HepG2 (cell line): ENCODE results near the gene NAB2. TPM values are rescaled to one million over a fixed set of nuclear protein-coding genes. Genes with fewer than 3 reads are reported as not detected.

ENCODE experiments used
- ATAC-seq: fragments of 200-7000 bp; cut with Tn5 transposase; 3 replicates; pipeline ENCODE4 v1.9.1; 2020; ENCODE audit warnings: mild to moderate bottlenecking, moderate library complexity
- BruUV-seq: library from RNA; stranded (reverse); fragments of 400-500 nt; replicated peaks from 2 replicates; lab custom pipeline; 2021; lab: Mats Ljungman, UMichigan
- CTCF ChIA-PET: fragments of 300-600 bp; formaldehyde crosslinking; extraction: SDS; loops from one replicate; lab custom pipeline; 2021; ENCODE audit warnings: low total read pairs, inconsistent platforms, low intra/inter-chr PET ratio; lab: Yijun Ruan, JAX
- POLR2A ChIA-PET: fragments of 350-600 bp; sonication (Branson Sonifier 250); formaldehyde crosslinking; loops from one replicate; lab custom pipeline; 2020; ENCODE audit warnings: antibody characterized with exemption, inconsistent platforms; lab: Yijun Ruan, JAX
- DNase-seq: peaks from one replicate; pipeline ENCODE4 v3.0.0-alpha.2; 2015; ENCODE audit warnings: low spot score
- FAIRE-seq: peaks from 3 replicates; lab custom pipeline; 2011; peaks lifted over from hg19 to GRCh38; lab: Jason Lieb, UNC
- H2AFZ ChIP-seq: one replicate; pipeline ENCODE4 v1.6.1; 2011; ENCODE audit warnings: low read length, inconsistent platforms
- H3K27ac ChIP-seq: fragments of 300-600 bp; 3 replicates; pipeline ENCODE4 v1.8.0; 2011; ENCODE audit warnings: mixed run types, mild to moderate bottlenecking, mixed read lengths, low read length, inconsistent platforms; ENCODE audit not compliant: insufficient read depth; ENCODE audit errors: extremely low read length
- H3K27me3 ChIP-seq, 2 experiments: fragments of 200-600 bp in 1 of 2; 2 replicates in 1 of 2; 3 replicates in 1 of 2; pipeline versions ENCODE4 v1.6.0 to v1.8.0; 2011; ENCODE audit warnings: low read length in 2 of 2, mild to moderate bottlenecking in 2 of 2, moderate library complexity in 2 of 2, inconsistent platforms in 1 of 2; ENCODE audit not compliant: insufficient read depth in 2 of 2, control insufficient read depth in 1 of 2
- H3K36me3 ChIP-seq, 2 experiments: fragments of 200-600 bp in 1 of 2; replicated peaks in 1 of 2; 2 replicates in 1 of 2; 3 replicates in 1 of 2; pipeline versions ENCODE4 v1.5.1 to v1.8.0; 2011; ENCODE audit warnings: low read length in 2 of 2, inconsistent platforms in 1 of 2; ENCODE audit not compliant: insufficient read depth in 2 of 2, control insufficient read depth in 1 of 2
- H3K4me1 ChIP-seq: 2 replicates; pipeline ENCODE4 v1.5.1; 2012; ENCODE audit warnings: low read length, inconsistent platforms; ENCODE audit not compliant: insufficient read depth
- H3K4me2 ChIP-seq: 2 replicates; pipeline ENCODE4 v1.6.0; 2011; ENCODE audit warnings: low read depth, low read length, inconsistent platforms
- H3K4me3 ChIP-seq, 3 experiments: fragments of 200-600 bp in 1 of 3; sonication (generic), shearing (Covaris generic) in 1 of 3; replicated peaks in 1 of 3; 2 replicates each; pipeline ENCODE4 v1.5.1; 2011 to 2016; ENCODE audit warnings: low read length in 3 of 3, inconsistent platforms in 2 of 3, low read depth in 2 of 3, mild to moderate bottlenecking in 2 of 3, control low read depth in 1 of 3, mixed read lengths in 1 of 3; ENCODE audit not compliant: insufficient read depth in 1 of 3
- H3K79me2 ChIP-seq: one replicate; pipeline ENCODE4 v1.6.1; 2011; ENCODE audit warnings: low read length, inconsistent platforms; ENCODE audit not compliant: insufficient read depth
- H3K9ac ChIP-seq: 2 replicates; pipeline ENCODE4 v1.6.0; 2011; ENCODE audit warnings: mild to moderate bottlenecking, low read depth, low read length, inconsistent platforms; ENCODE audit not compliant: insufficient read depth
- H3K9me3 ChIP-seq: 2 replicates; pipeline ENCODE4 v1.5.1; 2012; ENCODE audit warnings: mild to moderate bottlenecking, low read length
- H4K20me1 ChIP-seq: 2 replicates; pipeline ENCODE4 v1.6.0; 2011; ENCODE audit warnings: inconsistent platforms, mild to moderate bottlenecking, low read length, moderate library complexity; ENCODE audit not compliant: insufficient read depth
- LBX2 ChIP-seq: sonication (generic); formaldehyde crosslinking; IDR thresholded peaks from 2 replicates; pipeline ENCODE4 v1.5.0; 2020; ENCODE audit warnings: missing genetic modification reagents, mild to moderate bottlenecking, borderline replicate concordance
- MED13 ChIP-seq: sonication (generic); formaldehyde crosslinking; IDR thresholded peaks from 2 replicates; pipeline ENCODE4 v1.5.0; 2020; ENCODE audit warnings: missing genetic modification reagents
- POLR2AphosphoS5 ChIP-seq: IDR thresholded peaks from 2 replicates; pipeline ENCODE4 v1.6.1; 2012; ENCODE audit warnings: low read depth, low read length
- ZBTB2 ChIP-seq: sonication (generic); formaldehyde crosslinking; IDR thresholded peaks from 2 replicates; pipeline ENCODE4 v1.8.0; 2022; ENCODE audit warnings: low read depth, missing genetic modification reagents
- ZNF629 ChIP-seq: sonication (generic); formaldehyde crosslinking; conservative IDR thresholded peaks from 2 replicates; pipeline ENCODE4 v1.5.0; 2020; ENCODE audit warnings: missing genetic modification reagents
- WGBS: methylation state at CpG from one replicate; pipeline ENCODE4 v1.1.6; 2017; ENCODE audit warnings: low lambda C conversion rate; 5-methylcytosine and 5-hydroxymethylcytosine counted together
- in situ Hi-C: cut with HindIII; loops from 2 replicates; pipeline ENCODE4 v1.10.0; 2017; ENCODE audit warnings: low pct_unique_long_range_greater_than_20kb; ENCODE audit not compliant: extremely low pct_ligation_motif_present
- intact Hi-C: fragments of 100-400 bp; cut with micrococcal nuclease; formaldehyde crosslinking; loops from one replicate; pipeline ENCODE4 v1.10.0; 2022; ENCODE audit not compliant: unreplicated experiment
- polyA plus RNA-seq, 8 experiments: library from polyadenylated mRNA; depleted of rRNA in 3 of 8; stranded (reverse) in 7 of 8; unstranded in 1 of 8; fragments of >200 nt; fragmentation: Illumina TruSeq in 4 of 8; extraction: Trizol in 4 of 8; gene quantifications; 2 replicates each; pipeline versions ENCODE4 v1.2.1 to v1.2.3, GENCODE V29; 2011 to 2016; ENCODE audit warnings: low read depth in 4 of 8, missing spikeins in 1 of 8, mixed read lengths in 1 of 8; ENCODE audit not compliant: insufficient read depth in 1 of 8
- total RNA-seq, 5 experiments: library from RNA; depleted of rRNA; stranded (reverse); fragments of >200 nt; fragmentation: Illumina TruSeq; extraction: Trizol; gene quantifications; 2 replicates each; pipeline ENCODE4 v1.2.3, GENCODE V29; 2016; ENCODE audit warnings: low read depth in 1 of 5

The NAB2 gene
- total and polyA plus RNA-seq, 2 of the 13 experiments (the other 11 are each of a cell fraction or from before 2014, with no cell fraction given) = 11.7 to 12.9 TPM

- no peak overlapping the region for H2AFZ ChIP-seq
- TF ChIP-seq LBX2 (CRISPR knock-in tag) (no peak), MED13 (no peak)
- no peak for DNase-seq
- no peak overlapping the region for H3K4me3 ChIP-seq
- H3K4me2 ChIP-seq = no peak overlapping the region
- FAIRE-seq = no peak
- peaks cover 43% of the 10 kb centered on the region for H3K4me1 ChIP-seq
- H3K9me3 ChIP-seq = no peaks in the 10 kb centered on the region
- ATAC-seq = no peak
- WGBS = 98% methylated on average over 3 of the region's 7 CpGs
- no TSS peak for BruUV-seq
- no peaks in the 10 kb centered on the region; a peak in 1 of 5 replicates for H3K27me3 ChIP-seq
- no peaks in the 10 kb centered on the region for H3K79me2 ChIP-seq
- ChIA-PET CTCF (no interaction called here), POLR2A (interaction anchor here (1.4 to 5.9 kb wide), 3 partner anchors 10 to 19 kb away, joined by 3 to 184 read pairs (median 3); partner anchors contain the start of gene NAB2)
- H3K9ac ChIP-seq = no peak overlapping the region
- H3K36me3 ChIP-seq = peaks cover 11 to 16% of the 10 kb centered on the region in 2 experiments; a peak in 4 of 5 replicates
- intact Hi-C loops (no loop called here), in situ Hi-C loops (no loop called here)
- no peak overlapping the region for H3K27ac ChIP-seq
- no peaks in the 10 kb centered on the region for H4K20me1 ChIP-seq
Observed at GRCh38 chr12:57107456-57108155, 18.7 kb downstream of the NAB2 start.

- H2AFZ ChIP-seq = no peak overlapping the region
- peaks cover 46% of the 10 kb centered on the region for H3K4me1 ChIP-seq
- BruUV-seq = no TSS peak
- TF ChIP-seq ZNF629 (peak; percentile 81), POLR2AphosphoS5 (no peak), ZBTB2 (CRISPR knock-in tag) (no peak)
- H3K4me3 ChIP-seq = peak overlapping the region in 2 of 3 experiments; percentile 72 to 91; a peak in 4 of 6 replicates
- ATAC-seq (no peak), DNase-seq (no peak), FAIRE-seq (no peak)
- in situ Hi-C loops (loop anchor here (5.0 kb wide), 2 partner anchors 37 to 102 kb away; partner anchors contain the start of gene ZBTB39), intact Hi-C loops (loop anchor here (2.0 kb wide), 1 partner anchor 21 kb away; the partner anchor contains the start of gene NAB2)
- peak overlapping the region; percentile 99 for H3K4me2 ChIP-seq
- H3K9ac ChIP-seq = peak overlapping the region; percentile 83; the same call in 1 of the 2 replicates
- H3K27ac ChIP-seq = peak overlapping the region; percentile 82
- H4K20me1 ChIP-seq = no peaks in the 10 kb centered on the region
- 77% methylated on average over 7 of the region's 7 CpGs for WGBS
- no peaks in the 10 kb centered on the region for H3K9me3 ChIP-seq
- CTCF ChIA-PET = interaction anchor here (1.3 kb wide), 1 partner anchor 40 kb away, joined by 3 read pairs; no protein-coding TSS in a partner anchor
- no peaks in the 10 kb centered on the region for H3K79me2 ChIP-seq
- POLR2A ChIA-PET = interaction anchor here (0.8 to 5.9 kb wide), 8 partner anchors 11 to 120 kb away, joined by 3 to 309 read pairs (median 104); partner anchors contain the start of genes LRP1, NAB2, NEMP1 and SHMT2
- H3K27me3 ChIP-seq = no peaks in the 10 kb centered on the region; a peak in 1 of 5 replicates
- H3K36me3 ChIP-seq = peaks cover 7 to 12% of the 10 kb centered on the region in 2 experiments; a peak in 4 of 5 replicates
Observed at GRCh38 chr12:57109207-57110103, 20.5 kb downstream of the NAB2 start.
